Measurements from ENCODE around the gene PPP3CA. TPM values are rescaled to one million over a fixed set of nuclear protein-coding genes. Genes with fewer than 3 reads are reported as not detected.

The PPP3CA gene
- total and polyA plus RNA-seq, 4 donors, result 13.5 to 72.0 (median 30.7) TPM

GRCh38 chr4:101210331-101210730 lies 137.0 kb downstream of the PPP3CA start:
- H3K36me3 ChIP-seq (ENCODE audit: control insufficient read depth in 4 of 4, insufficient read depth in 4 of 4, low read length in 4 of 4), result no peaks in the 10 kb centered on the region
- no peaks in the 10 kb centered on the region for H3K9me3 ChIP-seq (ENCODE audit: control insufficient read depth in 4 of 4, insufficient read depth in 3 of 4, low read length in 3 of 4)
- no peak overlapping the region for H3K4me3 ChIP-seq
- no peak for TF ChIP-seq CTCF (IDR thresholded peaks at IDR 0.05; ENCODE audit: control extremely low read depth, extremely low read depth)
- 83 to 87% methylated on average over 1 of the region's 1 CpG for WGBS, 2 donors
- H3K4me1 ChIP-seq (ENCODE audit: control insufficient read depth in 5 of 5, insufficient read depth in 5 of 5, low read length in 5 of 5), result peaks cover 0 to 4% (median 0%) of the 10 kb centered on the region in 5 donors
- no peak overlapping the region for H3K27ac ChIP-seq (ENCODE audit: low read depth in 1 of 2, low read length in 1 of 2)
- DNase-seq (no peak), ATAC-seq (ENCODE audit: insufficient read depth, low FRiP score) (no peak)
- H3K27me3 ChIP-seq (ENCODE audit: control insufficient read depth in 3 of 3, insufficient read depth in 3 of 3, low read length in 2 of 3), result no peaks in the 10 kb centered on the region
- no peak overlapping the region for H3K9ac ChIP-seq (ENCODE audit: insufficient read depth in 1 of 2, low read length in 2 of 2)

DNA sequence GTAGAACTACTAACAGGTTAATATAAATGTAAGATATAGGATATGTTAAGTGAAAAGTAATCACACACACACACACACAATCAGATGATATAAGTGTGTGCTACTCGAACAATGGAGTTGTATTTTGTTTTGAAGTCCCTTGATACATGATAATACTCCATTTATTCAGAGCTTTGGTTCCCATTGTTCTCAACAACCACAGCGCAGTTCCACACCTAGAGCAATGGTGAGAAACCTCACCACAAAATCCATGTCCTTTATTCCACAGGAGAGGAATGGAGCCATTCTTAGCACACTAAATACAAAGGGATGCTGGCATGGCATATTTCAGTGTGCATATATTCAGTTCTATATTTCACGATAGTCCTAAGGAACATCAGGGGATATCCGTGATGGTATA lies 139.2 kb downstream of the PPP3CA start:
- no peak overlapping the region for H3K9ac ChIP-seq (ENCODE audit: insufficient read depth in 1 of 2, low read length in 2 of 2)
- WGBS, 2 donors, result 70 to 80% methylated on average over 4 of the region's 4 CpGs
- no peak for ATAC-seq (ENCODE audit: insufficient read depth, low FRiP score)

DNA sequence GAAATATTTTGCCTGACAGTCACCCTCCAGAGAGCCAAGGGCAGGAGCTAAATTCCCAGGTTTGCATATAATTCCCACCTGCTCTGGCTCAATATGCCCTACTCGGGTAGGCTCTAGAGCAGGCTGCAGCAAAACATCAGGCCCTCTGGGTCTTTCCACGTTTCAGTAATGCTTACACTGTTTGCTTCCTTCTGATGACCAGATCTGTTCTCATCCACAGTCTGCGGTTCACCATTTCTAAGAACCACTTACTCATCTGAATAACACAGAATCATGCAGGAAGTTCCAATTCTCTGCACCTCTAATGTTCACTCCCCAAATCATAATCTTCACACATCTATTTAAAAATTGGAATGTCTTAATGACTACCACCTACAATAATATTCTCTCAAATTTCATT lies 141.4 kb downstream of the PPP3CA start:
- 30 to 53% methylated on average over 3 of the region's 3 CpGs for WGBS, 2 donors
- DNase-seq, result no peak

More for the DNA sequence above, 139.2 kb downstream of the PPP3CA start:
- TF ChIP-seq CTCF (IDR thresholded peaks at IDR 0.05; ENCODE audit: control extremely low read depth, extremely low read depth), result no peak
- no peak overlapping the region for H3K4me3 ChIP-seq
- no peak overlapping the region for H3K27ac ChIP-seq (ENCODE audit: low read depth in 1 of 2, low read length in 1 of 2)
- no peaks in the 10 kb centered on the region for H3K27me3 ChIP-seq (ENCODE audit: control insufficient read depth in 3 of 3, insufficient read depth in 3 of 3, low read length in 2 of 3)
- no peak for DNase-seq
- no peaks in the 10 kb centered on the region for H3K9me3 ChIP-seq (ENCODE audit: control insufficient read depth in 4 of 4, insufficient read depth in 3 of 4, low read length in 3 of 4)
- H3K4me1 ChIP-seq (ENCODE audit: control insufficient read depth in 5 of 5, insufficient read depth in 5 of 5, low read length in 5 of 5), result peaks cover 0 to 4% (median 0%) of the 10 kb centered on the region in 5 donors
- no peaks in the 10 kb centered on the region for H3K36me3 ChIP-seq (ENCODE audit: control insufficient read depth in 4 of 4, insufficient read depth in 4 of 4, low read length in 4 of 4)

More for the DNA sequence above, 141.4 kb downstream of the PPP3CA start:
- no peak overlapping the region for H3K9ac ChIP-seq (ENCODE audit: insufficient read depth in 1 of 2, low read length in 2 of 2)
- H3K4me3 ChIP-seq, result no peak overlapping the region
- H3K4me1 ChIP-seq (ENCODE audit: control insufficient read depth in 5 of 5, insufficient read depth in 5 of 5, low read length in 5 of 5), result peaks cover 0 to under 1% (median 0%) of the 10 kb centered on the region in 5 donors
- no peaks in the 10 kb centered on the region for H3K27me3 ChIP-seq (ENCODE audit: control insufficient read depth in 3 of 3, insufficient read depth in 3 of 3, low read length in 2 of 3)
- no peak overlapping the region for H3K27ac ChIP-seq (ENCODE audit: low read depth in 1 of 2, low read length in 1 of 2)
- no peaks in the 10 kb centered on the region for H3K9me3 ChIP-seq (ENCODE audit: control insufficient read depth in 4 of 4, insufficient read depth in 3 of 4, low read length in 3 of 4)
- H3K36me3 ChIP-seq (ENCODE audit: control insufficient read depth in 4 of 4, insufficient read depth in 4 of 4, low read length in 4 of 4), result no peaks in the 10 kb centered on the region
- peak; percentile 77 for ATAC-seq (ENCODE audit: insufficient read depth, low FRiP score)
- TF ChIP-seq CTCF (IDR thresholded peaks at IDR 0.05; ENCODE audit: control extremely low read depth, extremely low read depth), result no peak
